ENCODE measurements around the gene IPO11.

Gene IPO11

DNA sequence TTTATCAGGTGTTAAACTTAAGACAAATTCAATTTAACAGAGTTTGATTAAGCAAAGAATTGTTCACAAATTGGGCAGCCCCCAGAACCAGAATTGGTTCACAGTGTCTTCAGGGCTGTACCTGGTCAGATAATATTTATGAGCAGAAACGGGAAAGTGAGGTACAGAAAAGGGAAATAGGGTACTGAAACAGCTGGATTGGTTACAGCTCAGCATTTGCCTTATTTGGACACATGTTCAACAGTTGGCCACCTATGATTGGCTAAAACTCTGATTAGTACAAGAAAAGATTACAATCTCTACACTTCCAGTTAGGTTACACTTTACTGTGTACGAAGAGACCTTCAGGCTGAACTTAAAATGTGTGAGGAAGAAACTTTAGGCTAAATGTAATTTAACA lies 184.8 kb downstream of the IPO11 start:
- H3K9ac ChIP-seq (ENCODE audit: low read length): no peak overlapping the region
- H3K36me3 ChIP-seq (ENCODE audit: control insufficient read depth, insufficient read depth, low read length): peaks cover 14% of the 10 kb centered on the region
- no peak overlapping the region for H3K27ac ChIP-seq (ENCODE audit: low read depth, low read length)
- no peak overlapping the region for H3K4me3 ChIP-seq (ENCODE audit: low read depth, low read length)
- H3K27me3 ChIP-seq (ENCODE audit: control insufficient read depth, insufficient read depth, low read length): no peaks in the 10 kb centered on the region
- no peaks in the 10 kb centered on the region for H3K9me3 ChIP-seq (ENCODE audit: control insufficient read depth, insufficient read depth, low read depth, low read length)
- peaks cover 11% of the 10 kb centered on the region for H3K4me1 ChIP-seq (ENCODE audit: control insufficient read depth, insufficient read depth, low read length)

- H3K27ac ChIP-seq (ENCODE audit: low read depth, low read length): no peak overlapping the region
- H3K36me3 ChIP-seq (ENCODE audit: control insufficient read depth, insufficient read depth, low read length): no peaks in the 10 kb centered on the region
- H3K4me3 ChIP-seq (ENCODE audit: low read depth, low read length): no peak overlapping the region
- no peaks in the 10 kb centered on the region for H3K27me3 ChIP-seq (ENCODE audit: control insufficient read depth, insufficient read depth, low read length)
- H3K9ac ChIP-seq (ENCODE audit: low read length): no peak overlapping the region
- H3K9me3 ChIP-seq (ENCODE audit: control insufficient read depth, insufficient read depth, low read depth, low read length): no peaks in the 10 kb centered on the region
- no peaks in the 10 kb centered on the region for H3K4me1 ChIP-seq (ENCODE audit: control insufficient read depth, insufficient read depth, low read length)
These were observed 188.1 kb downstream of the IPO11 start for GRCh38 chr5:62600560-62601252.

DNA sequence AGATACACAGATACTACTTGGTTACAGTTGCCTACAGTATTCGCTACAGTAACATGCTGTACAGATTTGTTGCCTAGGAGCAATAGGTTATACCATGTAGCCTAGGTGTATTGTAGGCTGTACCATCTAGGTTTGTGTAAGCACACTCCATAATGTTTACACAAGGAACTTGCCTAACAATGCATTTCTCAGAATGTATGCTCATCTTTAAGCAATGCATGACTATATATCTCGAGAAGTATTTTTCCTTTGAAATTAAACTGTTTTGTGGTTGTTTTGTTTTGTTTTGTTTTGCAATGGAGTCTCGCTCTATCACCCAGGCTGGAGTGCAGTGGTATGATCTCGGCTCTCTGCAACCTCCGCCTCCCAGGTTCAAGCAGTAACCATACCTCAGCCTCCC lies 191.4 kb downstream of the IPO11 start:
- Histone ChIP-seq H3K27me3 (ENCODE audit: control insufficient read depth, insufficient read depth, low read length) (no peaks in the 10 kb centered on the region), H3K9me3 (ENCODE audit: control insufficient read depth, insufficient read depth, low read depth, low read length) (no peaks in the 10 kb centered on the region), H3K4me1 (ENCODE audit: control insufficient read depth, insufficient read depth, low read length) (no peaks in the 10 kb centered on the region), H3K36me3 (ENCODE audit: control insufficient read depth, insufficient read depth, low read length) (no peaks in the 10 kb centered on the region), H3K9ac (ENCODE audit: low read length) (no peak overlapping the region), H3K4me3 (ENCODE audit: low read depth, low read length) (no peak overlapping the region), H3K27ac (ENCODE audit: low read depth, low read length) (no peak overlapping the region)

DNA sequence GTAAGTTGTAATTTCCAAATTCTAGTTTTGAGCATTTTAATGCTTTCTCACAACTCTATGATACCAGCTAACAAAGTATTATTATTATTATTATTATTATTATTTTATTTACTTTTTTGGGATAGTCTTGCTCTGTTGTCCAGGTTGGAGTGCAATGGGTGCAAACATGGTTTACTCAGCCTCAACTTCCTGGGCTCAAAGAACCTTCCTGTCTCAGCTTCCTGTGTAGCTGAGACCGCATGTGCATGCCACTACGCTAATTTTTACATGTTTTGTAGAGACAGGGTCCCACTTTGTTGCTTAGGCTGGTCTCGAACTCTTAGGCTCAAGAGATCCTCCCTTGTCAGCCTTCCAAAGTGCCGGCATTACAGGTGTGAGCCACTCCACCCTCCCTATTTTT lies 193.1 kb downstream of the IPO11 start:
- H3K27me3 ChIP-seq (ENCODE audit: control insufficient read depth, insufficient read depth, low read length): no peaks in the 10 kb centered on the region
- H3K9me3 ChIP-seq (ENCODE audit: control insufficient read depth, insufficient read depth, low read depth, low read length): no peaks in the 10 kb centered on the region
- no peaks in the 10 kb centered on the region for H3K36me3 ChIP-seq (ENCODE audit: control insufficient read depth, insufficient read depth, low read length)
- no peak overlapping the region for H3K27ac ChIP-seq (ENCODE audit: low read depth, low read length)
- no peak overlapping the region for H3K4me3 ChIP-seq (ENCODE audit: low read depth, low read length)
- no peaks in the 10 kb centered on the region for H3K4me1 ChIP-seq (ENCODE audit: control insufficient read depth, insufficient read depth, low read length)
- H3K9ac ChIP-seq (ENCODE audit: low read length): no peak overlapping the region

GRCh38 chr5:62606878-62607277 lies 194.3 kb downstream of the IPO11 start:
- H3K4me1 ChIP-seq (ENCODE audit: control insufficient read depth, insufficient read depth, low read length): no peaks in the 10 kb centered on the region
- no peak overlapping the region for H3K9ac ChIP-seq (ENCODE audit: low read length)
- H3K9me3 ChIP-seq (ENCODE audit: control insufficient read depth, insufficient read depth, low read depth, low read length): no peaks in the 10 kb centered on the region
- no peak overlapping the region for H3K27ac ChIP-seq (ENCODE audit: low read depth, low read length)
- no peak overlapping the region for H3K4me3 ChIP-seq (ENCODE audit: low read depth, low read length)
- H3K36me3 ChIP-seq (ENCODE audit: control insufficient read depth, insufficient read depth, low read length): no peaks in the 10 kb centered on the region
- no peaks in the 10 kb centered on the region for H3K27me3 ChIP-seq (ENCODE audit: control insufficient read depth, insufficient read depth, low read length)

- Histone ChIP-seq H3K36me3 (ENCODE audit: control insufficient read depth, insufficient read depth, low read length) (no peaks in the 10 kb centered on the region), H3K27ac (ENCODE audit: low read depth, low read length) (no peak overlapping the region), H3K9me3 (ENCODE audit: control insufficient read depth, insufficient read depth, low read depth, low read length) (no peaks in the 10 kb centered on the region), H3K9ac (ENCODE audit: low read length) (no peak overlapping the region), H3K4me1 (ENCODE audit: control insufficient read depth, insufficient read depth, low read length) (no peaks in the 10 kb centered on the region), H3K27me3 (ENCODE audit: control insufficient read depth, insufficient read depth, low read length) (no peaks in the 10 kb centered on the region), H3K4me3 (ENCODE audit: low read depth, low read length) (no peak overlapping the region)
These were observed 195.1 kb downstream of the IPO11 start for GRCh38 chr5:62607615-62608014.

DNA sequence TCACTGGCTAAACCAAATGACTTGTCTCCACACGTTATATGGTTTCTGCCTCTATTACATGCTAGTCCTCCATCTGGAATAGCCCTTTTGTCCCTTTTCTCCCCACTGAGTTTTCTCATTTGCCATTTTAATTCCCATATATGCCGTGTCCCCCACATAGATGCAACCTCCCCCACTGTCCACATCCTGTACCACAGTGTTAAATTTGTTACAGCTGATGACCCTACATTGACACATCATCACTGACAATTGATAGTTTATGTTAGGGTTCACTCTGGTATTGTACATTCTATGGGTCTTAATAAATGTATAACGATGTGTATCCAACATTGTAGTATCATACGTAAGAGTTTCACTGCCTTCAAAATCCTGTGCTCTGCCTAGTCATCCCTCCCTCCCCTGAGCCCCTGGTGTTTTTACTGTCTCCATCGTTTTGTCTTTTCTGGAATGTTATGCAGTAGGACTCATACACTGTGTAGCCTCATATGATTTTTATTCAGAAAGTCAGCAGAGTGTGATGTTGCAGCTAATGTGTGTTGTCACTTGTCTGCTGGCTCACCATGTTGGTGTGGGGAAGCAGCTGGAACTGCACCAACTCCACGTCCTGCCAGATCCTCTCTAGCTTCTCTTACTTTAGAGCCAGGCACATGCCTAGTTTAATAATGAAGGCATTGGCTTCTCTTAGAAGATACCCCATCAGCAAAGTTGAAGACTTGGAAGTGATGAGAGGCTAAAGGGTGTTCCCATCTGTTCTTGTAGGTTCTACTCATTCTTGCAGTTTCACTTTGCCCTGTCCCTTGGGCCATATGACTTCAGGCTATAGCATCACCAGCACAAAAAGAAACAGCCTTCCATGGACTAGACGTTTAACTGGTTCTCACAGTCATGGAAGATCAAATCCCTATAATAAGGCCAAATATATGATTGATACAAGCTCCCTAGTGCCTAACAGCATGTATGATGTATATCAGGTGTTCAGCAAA lies 196.3 kb downstream of the IPO11 start:
- H3K27ac ChIP-seq (ENCODE audit: low read depth, low read length): no peak overlapping the region
- no peak overlapping the region for H3K4me3 ChIP-seq (ENCODE audit: low read depth, low read length)
- H3K27me3 ChIP-seq (ENCODE audit: control insufficient read depth, insufficient read depth, low read length): no peaks in the 10 kb centered on the region
- H3K4me1 ChIP-seq (ENCODE audit: control insufficient read depth, insufficient read depth, low read length): no peaks in the 10 kb centered on the region
- H3K9ac ChIP-seq (ENCODE audit: low read length): no peak overlapping the region
- no peaks in the 10 kb centered on the region; the same call in 1 of the 2 replicates for H3K9me3 ChIP-seq (ENCODE audit: control insufficient read depth, insufficient read depth, low read depth, low read length)
- no peaks in the 10 kb centered on the region for H3K36me3 ChIP-seq (ENCODE audit: control insufficient read depth, insufficient read depth, low read length)

- H3K36me3 ChIP-seq (ENCODE audit: control insufficient read depth, insufficient read depth, low read length): peaks cover 4% of the 10 kb centered on the region; the same call in 1 of the 2 replicates
- no peak overlapping the region for H3K4me3 ChIP-seq (ENCODE audit: low read depth, low read length)
These were observed 201.8 kb downstream of the IPO11 start for GRCh38 chr5:62614355-62614754.

GRCh38 chr5:62616615-62617277 lies 204.2 kb downstream of the IPO11 start:
- Histone ChIP-seq H3K9ac (ENCODE audit: low read length) (no peak overlapping the region), H3K4me3 (ENCODE audit: low read depth, low read length) (no peak overlapping the region)

More at GRCh38 chr5:62614355-62614754, 201.8 kb downstream of the IPO11 start:
- no peak overlapping the region for H3K9ac ChIP-seq (ENCODE audit: low read length)
- H3K27ac ChIP-seq (ENCODE audit: low read depth, low read length): no peak overlapping the region
- peaks cover 3% of the 10 kb centered on the region for H3K9me3 ChIP-seq (ENCODE audit: control insufficient read depth, insufficient read depth, low read depth, low read length)
- H3K4me1 ChIP-seq (ENCODE audit: control insufficient read depth, insufficient read depth, low read length): peaks cover 10% of the 10 kb centered on the region; the same call in 1 of the 2 replicates
- no peaks in the 10 kb centered on the region for H3K27me3 ChIP-seq (ENCODE audit: control insufficient read depth, insufficient read depth, low read length)

GRCh38 chr5:62617943-62618342 lies 205.4 kb downstream of the IPO11 start:
- no peak overlapping the region for H3K27ac ChIP-seq (ENCODE audit: low read depth, low read length)
- peaks cover 27% of the 10 kb centered on the region for H3K4me1 ChIP-seq (ENCODE audit: control insufficient read depth, insufficient read depth, low read length)
- H3K36me3 ChIP-seq (ENCODE audit: control insufficient read depth, insufficient read depth, low read length): peaks cover 4% of the 10 kb centered on the region; the same call in 1 of the 2 replicates
- no peaks in the 10 kb centered on the region for H3K27me3 ChIP-seq (ENCODE audit: control insufficient read depth, insufficient read depth, low read length)
- no peak overlapping the region for H3K4me3 ChIP-seq (ENCODE audit: low read depth, low read length)
- peaks cover 3% of the 10 kb centered on the region for H3K9me3 ChIP-seq (ENCODE audit: control insufficient read depth, insufficient read depth, low read depth, low read length)
- no peak overlapping the region for H3K9ac ChIP-seq (ENCODE audit: low read length)

More at GRCh38 chr5:62616615-62617277, 204.2 kb downstream of the IPO11 start:
- Histone ChIP-seq H3K27me3 (ENCODE audit: control insufficient read depth, insufficient read depth, low read length) (no peaks in the 10 kb centered on the region), H3K4me1 (ENCODE audit: control insufficient read depth, insufficient read depth, low read length) (peaks cover 22% of the 10 kb centered on the region), H3K27ac (ENCODE audit: low read depth, low read length) (no peak overlapping the region), H3K9me3 (ENCODE audit: control insufficient read depth, insufficient read depth, low read depth, low read length) (peaks cover 3% of the 10 kb centered on the region), H3K36me3 (ENCODE audit: control insufficient read depth, insufficient read depth, low read length) (peaks cover 4% of the 10 kb centered on the region; the same call in 1 of the 2 replicates)
